BE2C (cell line): ENCODE measurements around the gene ZMAT5.

Experiments used
- DNase-seq: peaks from one replicate; pipeline ENCODE4 v3.0.0-alpha.2; 2020
- H3K27me3 ChIP-seq: fragments of 250-450 bp; sonication (Bioruptor Pico); 2 replicates; pipeline ENCODE4 v1.5.1; 2020; ENCODE audit warnings: mild to moderate bottlenecking
- H3K36me3 ChIP-seq: fragments of 250-450 bp; sonication (Bioruptor Pico); 2 replicates; pipeline ENCODE4 v1.5.1; 2020; ENCODE audit warnings: mild to moderate bottlenecking
- H3K4me1 ChIP-seq: fragments of 250-450 bp; sonication (Bioruptor Pico); 2 replicates; pipeline ENCODE4 v1.5.1; 2020
- H3K4me3 ChIP-seq: 2 replicates; pipeline ENCODE4 v1.5.1; 2011; ENCODE audit warnings: low read depth, low read length
- H3K9me3 ChIP-seq: fragments of 250-450 bp; sonication (Bioruptor Pico); 2 replicates; pipeline ENCODE4 v1.5.1; 2020
- TF ChIP-seq, protein P1 (sequence below): IDR thresholded peaks from 2 replicates; pipeline ENCODE4 v1.5.1; 2012; ENCODE audit warnings: mild to moderate bottlenecking, low read depth, low read length

The ZMAT5 gene

DNA sequence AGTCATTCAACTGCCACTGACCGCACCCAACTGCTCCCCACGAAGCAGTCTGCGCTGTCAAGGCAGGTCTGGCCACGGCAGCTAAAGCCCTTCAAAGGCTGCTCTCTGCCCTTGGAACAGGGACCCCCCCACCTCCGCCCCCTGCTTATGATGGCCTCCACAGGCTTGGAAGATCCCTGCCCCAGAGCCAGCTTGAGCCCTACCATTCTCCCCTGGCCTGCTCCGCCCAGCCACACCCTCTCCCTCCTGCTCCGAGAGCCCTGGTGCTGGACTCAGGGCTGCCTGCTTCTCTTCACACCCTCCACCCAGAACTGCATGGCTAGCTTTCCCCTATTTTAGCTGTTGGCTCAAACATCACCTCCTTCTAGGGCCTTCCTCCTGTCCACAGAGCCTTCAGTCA is 19.0 kb downstream of the ZMAT5 start:
- no peak for DNase-seq
- Histone ChIP-seq H3K9me3 (no peaks in the 10 kb centered on the region; the same call in 1 of the 2 replicates), H3K4me1 (no peaks in the 10 kb centered on the region), H3K27me3 (no peaks in the 10 kb centered on the region), H3K36me3 (peaks cover 4% of the 10 kb centered on the region; the same call in 1 of the 2 replicates), H3K4me3 (no peak overlapping the region)
- TF ChIP-seq, protein P1, sequence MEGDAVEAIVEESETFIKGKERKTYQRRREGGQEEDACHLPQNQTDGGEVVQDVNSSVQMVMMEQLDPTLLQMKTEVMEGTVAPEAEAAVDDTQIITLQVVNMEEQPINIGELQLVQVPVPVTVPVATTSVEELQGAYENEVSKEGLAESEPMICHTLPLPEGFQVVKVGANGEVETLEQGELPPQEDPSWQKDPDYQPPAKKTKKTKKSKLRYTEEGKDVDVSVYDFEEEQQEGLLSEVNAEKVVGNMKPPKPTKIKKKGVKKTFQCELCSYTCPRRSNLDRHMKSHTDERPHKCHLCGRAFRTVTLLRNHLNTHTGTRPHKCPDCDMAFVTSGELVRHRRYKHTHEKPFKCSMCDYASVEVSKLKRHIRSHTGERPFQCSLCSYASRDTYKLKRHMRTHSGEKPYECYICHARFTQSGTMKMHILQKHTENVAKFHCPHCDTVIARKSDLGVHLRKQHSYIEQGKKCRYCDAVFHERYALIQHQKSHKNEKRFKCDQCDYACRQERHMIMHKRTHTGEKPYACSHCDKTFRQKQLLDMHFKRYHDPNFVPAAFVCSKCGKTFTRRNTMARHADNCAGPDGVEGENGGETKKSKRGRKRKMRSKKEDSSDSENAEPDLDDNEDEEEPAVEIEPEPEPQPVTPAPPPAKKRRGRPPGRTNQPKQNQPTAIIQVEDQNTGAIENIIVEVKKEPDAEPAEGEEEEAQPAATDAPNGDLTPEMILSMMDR, result no peak

DNA sequence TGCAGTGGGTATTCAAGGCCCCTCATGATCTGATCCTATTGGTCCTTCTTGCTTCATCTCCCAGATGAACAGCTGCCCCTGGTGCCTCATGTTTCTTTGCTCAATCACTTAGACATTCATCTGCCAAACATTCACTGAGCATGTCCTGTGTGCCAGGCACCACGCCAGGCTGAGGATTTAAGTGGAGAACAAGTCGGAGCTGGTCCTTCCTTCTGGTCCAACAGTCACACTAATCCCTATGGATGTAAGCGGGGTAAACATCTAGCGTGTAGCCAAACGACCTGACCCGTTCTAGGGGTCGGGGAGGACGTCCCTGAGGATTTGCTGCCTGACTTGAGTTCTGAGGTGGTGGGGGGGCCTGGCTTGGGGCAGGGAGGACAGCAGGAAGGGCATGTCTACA is 21.9 kb downstream of the ZMAT5 start:
- no peaks in the 10 kb centered on the region for H3K4me1 ChIP-seq
- no peak for DNase-seq
- no peaks in the 10 kb centered on the region for H3K27me3 ChIP-seq
- TF ChIP-seq, protein P1, result no peak
- H3K4me3 ChIP-seq, result no peak overlapping the region
- H3K36me3 ChIP-seq, result peaks cover 6% of the 10 kb centered on the region
- H3K9me3 ChIP-seq, result no peaks in the 10 kb centered on the region; the same call in 1 of the 2 replicates

DNA sequence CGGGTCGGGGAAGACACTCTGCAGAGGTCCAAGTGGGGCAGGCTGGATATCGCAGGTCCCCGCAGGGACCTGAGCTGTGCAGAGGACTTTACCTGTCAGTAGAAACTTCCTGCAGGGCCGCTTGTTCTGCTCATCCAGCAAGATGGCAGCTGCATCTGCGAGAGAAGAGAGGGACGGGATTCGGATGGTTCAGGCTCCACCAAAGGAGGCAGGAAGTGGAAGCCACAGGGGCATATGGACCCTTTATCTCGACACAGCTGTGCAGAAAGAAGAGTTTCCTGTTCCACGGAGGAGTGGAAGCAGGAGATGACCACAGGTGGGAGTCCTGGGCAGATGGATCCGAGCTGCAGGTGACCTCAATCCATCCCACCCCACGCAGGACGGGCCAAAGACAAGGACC is 24.5 kb downstream of the ZMAT5 start:
- Histone ChIP-seq H3K4me3 (no peak overlapping the region), H3K27me3 (no peaks in the 10 kb centered on the region), H3K36me3 (peaks cover 11% of the 10 kb centered on the region), H3K4me1 (no peaks in the 10 kb centered on the region), H3K9me3 (no peaks in the 10 kb centered on the region; the same call in 1 of the 2 replicates)
- TF ChIP-seq, protein P1, result no peak
- DNase-seq, result no peak

DNA sequence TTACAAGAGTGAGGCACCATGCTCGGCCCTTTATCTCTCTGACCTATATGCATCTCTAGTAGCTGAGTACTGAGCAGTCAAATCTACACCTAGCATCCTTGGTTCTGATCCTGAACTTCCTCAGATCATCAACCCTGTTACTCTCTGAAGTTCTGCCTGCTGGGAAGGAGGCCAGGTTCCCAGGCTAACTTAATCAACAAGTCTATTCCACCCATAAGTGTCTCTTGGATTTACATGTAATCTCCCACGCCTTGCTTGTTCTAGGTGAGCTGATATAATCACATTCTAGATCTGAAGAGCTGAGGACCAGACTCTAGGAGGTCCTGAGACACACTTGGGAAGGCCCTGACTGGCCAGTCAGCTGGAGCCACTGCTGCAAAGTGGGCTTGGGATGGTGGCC is 24.9 kb downstream of the ZMAT5 start:
- Histone ChIP-seq H3K4me1 (no peaks in the 10 kb centered on the region), H3K27me3 (no peaks in the 10 kb centered on the region), H3K36me3 (peaks cover 11% of the 10 kb centered on the region), H3K4me3 (no peak overlapping the region), H3K9me3 (no peaks in the 10 kb centered on the region; the same call in 1 of the 2 replicates)
- DNase-seq, result no peak
- TF ChIP-seq, protein P1, result no peak

DNA sequence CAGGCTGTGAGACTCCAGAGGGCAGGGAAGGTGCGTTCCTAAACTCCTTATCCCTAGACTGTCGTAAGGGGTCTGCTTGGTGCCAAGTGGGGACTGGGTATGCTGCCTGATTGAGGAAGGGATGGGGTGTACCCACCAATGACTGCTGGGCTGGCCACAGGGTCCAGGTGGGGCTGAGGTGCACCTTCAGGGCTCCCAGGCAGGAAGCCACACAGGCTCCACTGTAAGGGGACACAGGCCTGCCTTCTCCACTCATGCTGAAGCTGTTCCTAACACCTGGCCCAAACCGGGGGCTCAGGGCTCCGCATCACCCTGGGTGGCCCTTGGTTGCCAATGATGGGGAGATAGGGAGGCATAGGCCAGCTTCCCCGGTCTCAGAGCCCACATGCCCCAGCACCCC is 26.6 kb downstream of the ZMAT5 start:
- Histone ChIP-seq H3K36me3 (peaks cover 8% of the 10 kb centered on the region), H3K4me1 (no peaks in the 10 kb centered on the region), H3K9me3 (no peaks in the 10 kb centered on the region; the same call in 1 of the 2 replicates), H3K4me3 (no peak overlapping the region), H3K27me3 (no peaks in the 10 kb centered on the region)
- TF ChIP-seq, protein P1, result no peak
- no peak for DNase-seq

DNA sequence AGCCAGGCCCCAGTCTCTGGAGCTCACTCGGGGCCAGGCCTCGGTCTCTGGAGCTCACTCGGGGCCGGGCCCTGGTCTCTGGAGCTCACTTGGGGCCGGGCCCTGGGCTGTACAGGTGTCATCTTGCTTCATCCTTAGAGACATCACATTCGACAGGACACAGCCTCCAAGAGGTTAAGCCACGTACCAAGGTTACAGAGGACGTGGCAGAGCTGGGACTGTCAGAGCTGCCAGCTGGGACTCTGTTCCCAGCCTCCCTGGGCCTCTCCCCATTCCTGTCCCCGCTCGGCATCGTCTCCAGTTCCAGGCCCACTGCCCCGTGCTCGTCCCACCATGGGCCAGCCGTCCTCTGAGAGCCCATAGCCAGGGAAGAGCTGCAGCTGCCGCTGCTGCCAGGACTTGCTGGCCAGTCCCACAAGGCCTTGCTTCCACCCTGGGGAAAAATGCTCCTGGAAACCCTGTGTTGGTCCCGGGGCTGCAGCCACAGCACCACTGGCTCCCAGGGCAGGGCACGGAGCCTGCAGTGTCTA is 27.4 kb downstream of the ZMAT5 start:
- TF ChIP-seq, protein P1, result no peak
- Histone ChIP-seq H3K36me3 (peaks cover 8% of the 10 kb centered on the region), H3K9me3 (no peaks in the 10 kb centered on the region; the same call in 1 of the 2 replicates), H3K4me3 (no peak overlapping the region), H3K4me1 (peaks cover 3% of the 10 kb centered on the region), H3K27me3 (no peaks in the 10 kb centered on the region)
- no peak for DNase-seq
